Endothelial cell of umbilical vein (primary cell): ENCODE data around the gene KLF5. TPM values are rescaled to one million over a fixed set of nuclear protein-coding genes. Genes with fewer than 3 reads are reported as not detected.

Experiments
- BruUV-seq: library from RNA; stranded (reverse); fragments of 400-500 nt; replicated peaks from 2 replicates; lab custom pipeline; 2021; lab: Mats Ljungman, UMichigan
- CTCF ChIA-PET: fragments of 300-600, 350-600 bp; sonication (Branson Sonifier 250); formaldehyde crosslinking; loops from one replicate; lab custom pipeline; 2021; ENCODE audit warnings: antibody characterized with exemption, inconsistent platforms; lab: Charles Lee
- POLR2A ChIA-PET: fragments of 300-600, 350-600 bp; sonication (Branson Sonifier 250); formaldehyde crosslinking; loops from one replicate; lab custom pipeline; 2021; ENCODE audit warnings: antibody characterized with exemption, inconsistent platforms; lab: Charles Lee
- DNase-seq: peaks from one replicate; pipeline ENCODE4 v3.0.0-alpha.2; 2011; ENCODE audit warnings: low read depth, low spot score
- FAIRE-seq: peaks from 2 replicates; lab custom pipeline; 2011; peaks lifted over from hg19 to GRCh38; lab: Jason Lieb, UNC
- H2AFZ ChIP-seq: 2 replicates; pipeline ENCODE4 v1.6.0; 2012; ENCODE audit warnings: low read depth, low read length, control low read depth, inconsistent platforms
- H3K27ac ChIP-seq: 2 replicates; pipeline ENCODE4 v1.5.1; 2011; ENCODE audit warnings: low read depth, mild to moderate bottlenecking, control low read depth, low read length, moderate library complexity; ENCODE audit not compliant: insufficient read depth
- H3K27me3 ChIP-seq, 2 experiments: 2 replicates each; pipeline versions ENCODE4 v1.6.0 to v1.6.1; 2011; ENCODE audit warnings: low read length in 2 of 2, mixed read lengths in 1 of 2; ENCODE audit not compliant: control insufficient read depth in 2 of 2, insufficient read depth in 2 of 2
- H3K36me3 ChIP-seq, 2 experiments: 2 replicates in 1 of 2; 3 replicates in 1 of 2; pipeline ENCODE4 v1.5.1; 2011; ENCODE audit warnings: low read length in 2 of 2, mild to moderate bottlenecking in 1 of 2, moderate library complexity in 1 of 2; ENCODE audit not compliant: control insufficient read depth in 2 of 2, insufficient read depth in 2 of 2; ENCODE audit errors: extremely low read depth in 1 of 2
- H3K4me1 ChIP-seq: 3 replicates; pipeline ENCODE4 v1.5.1; 2011; ENCODE audit warnings: mild to moderate bottlenecking, low read length; ENCODE audit not compliant: control insufficient read depth, insufficient read depth; ENCODE audit errors: extremely low read depth
- H3K4me2 ChIP-seq: 2 replicates; pipeline ENCODE4 v1.6.1; 2011; ENCODE audit warnings: low read length, control low read depth, mixed read lengths; ENCODE audit not compliant: insufficient read depth
- H3K4me3 ChIP-seq, 3 experiments: fragments of 200-600 bp in 1 of 3; sonication (generic), shearing (Covaris generic) in 1 of 3; replicated peaks in 1 of 3; 2 replicates each; pipeline ENCODE4 v1.5.1; 2011 to 2016; ENCODE audit warnings: control low read depth in 3 of 3, low read length in 3 of 3, mild to moderate bottlenecking in 2 of 3, inconsistent platforms in 1 of 3, low read depth in 1 of 3, moderate library complexity in 1 of 3; ENCODE audit not compliant: insufficient read depth in 1 of 3
- H3K79me2 ChIP-seq: 2 replicates; pipeline ENCODE4 v1.6.0; 2012; ENCODE audit warnings: low read length, inconsistent platforms; ENCODE audit not compliant: control insufficient read depth, insufficient read depth
- H3K9ac ChIP-seq: replicated peaks from 2 replicates; pipeline ENCODE3; 2011; ENCODE audit warnings: low read length, control low read depth; ENCODE audit not compliant: insufficient read depth; ENCODE audit errors: extremely low read depth
- H3K9me1 ChIP-seq: replicated peaks from 3 replicates; pipeline ENCODE4 v1.6.0; 2011; ENCODE audit warnings: mild to moderate bottlenecking, low read length; ENCODE audit not compliant: control insufficient read depth, insufficient read depth; ENCODE audit errors: extremely low read depth
- H3K9me3 ChIP-seq: replicated peaks from 2 replicates; pipeline ENCODE4 v1.5.1; 2012; ENCODE audit warnings: low read length, inconsistent platforms; ENCODE audit not compliant: control insufficient read depth, insufficient read depth
- H4K20me1 ChIP-seq: replicated peaks from 2 replicates; pipeline ENCODE3; 2011; ENCODE audit warnings: mild to moderate bottlenecking, low read length; ENCODE audit not compliant: control insufficient read depth, insufficient read depth; ENCODE audit errors: extremely low read depth
- EZH2 ChIP-seq: IDR thresholded peaks from 2 replicates; pipeline ENCODE4 v1.6.1; 2012; ENCODE audit warnings: borderline replicate concordance, low read depth, mild to moderate bottlenecking, moderate library complexity, low read length, inconsistent platforms; ENCODE audit not compliant: severe bottlenecking
- FOS ChIP-seq: IDR thresholded peaks from 2 replicates; pipeline ENCODE4 v1.6.1; 2011; ENCODE audit warnings: mild to moderate bottlenecking, low read length, moderate library complexity, borderline replicate concordance; ENCODE audit not compliant: insufficient read depth
- GATA2 ChIP-seq: IDR thresholded peaks from 2 replicates; pipeline ENCODE4 v1.7.0; 2011; ENCODE audit warnings: low read depth, mild to moderate bottlenecking, moderate library complexity, mixed read lengths, low read length; ENCODE audit not compliant: insufficient read length, insufficient read depth
- JUN ChIP-seq: IDR thresholded peaks from 2 replicates; pipeline ENCODE4 v1.6.1; 2011; ENCODE audit warnings: borderline replicate concordance, low read depth; ENCODE audit not compliant: insufficient read length, insufficient read depth
- MYC ChIP-seq: IDR thresholded peaks from one replicate; pipeline ENCODE4 v1.6.1; 2011; ENCODE audit warnings: mild to moderate bottlenecking, low read depth, low read length
- POLR2A ChIP-seq: IDR thresholded peaks from 2 replicates; pipeline ENCODE4 v1.6.1; 2012; ENCODE audit warnings: low read depth, mild to moderate bottlenecking, control low read depth, low read length
- POLR2AphosphoS5 ChIP-seq: IDR thresholded peaks from 2 replicates; pipeline ENCODE4 v1.6.1; 2012; ENCODE audit warnings: low read depth, mild to moderate bottlenecking, control low read depth, low read length, moderate library complexity; ENCODE audit not compliant: insufficient read depth
- dilution Hi-C: fragments of 300-500 bp; cut with MboI; formaldehyde crosslinking; loops from one replicate; pipeline ENCODE4 v1.15.0; 2019; ENCODE audit warnings: low sequenced_read_pairs; ENCODE audit not compliant: extremely low pct_ligation_motif_present
- intact Hi-C: fragments of 100-400 bp; cut with micrococcal nuclease; formaldehyde crosslinking; loops from one replicate; pipeline ENCODE4 v1.10.0; 2022
- polyA plus RNA-seq, 4 experiments: library from polyadenylated mRNA; depleted of rRNA in 3 of 4; stranded (reverse) in 3 of 4; unstranded in 1 of 4; fragments of >200 nt; gene quantifications; 2 replicates each; pipeline versions ENCODE4 v1.2.1 to v1.2.3, GENCODE V29; 2011 to 2012; ENCODE audit warnings: missing spikeins in 1 of 4
- total RNA-seq: library from RNA; stranded (reverse); gene quantifications from 2 replicates; pipeline ENCODE4 v1.2.3, GENCODE V29; 2021
- TF ChIP-seq, protein P1 (sequence below): IDR thresholded peaks from 2 replicates; pipeline ENCODE4 v1.6.1; 2011; ENCODE audit not compliant: insufficient read depth, insufficient read length
- TF ChIP-seq, protein P2 (sequence below), 2 donors: IDR thresholded peaks; 1 replicate in 1 of 2; 2 replicates in 1 of 2; pipeline ENCODE4 v1.5.1; 2011; ENCODE audit warnings: low read length in 2 of 2, mild to moderate bottlenecking in 2 of 2, moderate library complexity in 2 of 2, control low read depth in 1 of 2, inconsistent platforms in 1 of 2, low read depth in 1 of 2; ENCODE audit not compliant: insufficient read depth in 1 of 2; ENCODE audit errors: extremely low read depth in 1 of 2

The KLF5 gene
- total and polyA plus RNA-seq, 2 donors (not counting 3 experiments of a cell fraction or from before 2014, with no cell fraction given): 1.7 to 4.0 TPM

DNA sequence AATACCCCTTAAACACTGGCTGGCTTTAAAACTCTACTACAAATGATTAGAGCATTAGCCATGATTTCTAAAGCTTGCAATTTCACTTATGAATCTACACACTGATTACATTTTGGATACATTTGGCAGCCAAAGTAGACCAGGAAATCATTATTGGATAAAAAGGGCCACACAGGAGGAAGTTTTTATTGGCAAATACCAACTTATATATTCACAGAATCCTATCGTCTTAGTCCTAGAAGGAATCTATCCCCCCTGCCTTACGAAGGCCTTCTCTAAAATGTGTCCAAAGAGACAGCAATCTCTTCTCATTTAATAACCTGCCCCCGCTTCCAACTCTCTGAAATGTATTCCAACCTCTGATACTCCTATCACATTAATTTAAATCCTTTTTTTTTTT, 52.5 kb downstream of the KLF5 start:
- Histone ChIP-seq H4K20me1 (no peaks in the 10 kb centered on the region), H3K9me3 (no peaks in the 10 kb centered on the region), H2AFZ (no peak overlapping the region), H3K79me2 (no peaks in the 10 kb centered on the region), H3K27ac (no peak overlapping the region), H3K9ac (no peak overlapping the region), H3K9me1 (no peaks in the 10 kb centered on the region), H3K36me3 (no peaks in the 10 kb centered on the region), H3K4me1 (no peaks in the 10 kb centered on the region), H3K4me3 (no peak overlapping the region), H3K4me2 (no peak overlapping the region), H3K27me3 (no peaks in the 10 kb centered on the region)
- CTCF ChIA-PET: interaction anchor here (1.4 kb wide), 1 partner anchor 13 kb away, joined by 5 read pairs; no protein-coding TSS in a partner anchor
- TF ChIP-seq, protein P1, sequence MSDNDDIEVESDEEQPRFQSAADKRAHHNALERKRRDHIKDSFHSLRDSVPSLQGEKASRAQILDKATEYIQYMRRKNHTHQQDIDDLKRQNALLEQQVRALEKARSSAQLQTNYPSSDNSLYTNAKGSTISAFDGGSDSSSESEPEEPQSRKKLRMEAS: no peak
- TF ChIP-seq POLR2A (no peak), MYC (no peak), EZH2 (no peak), GATA2 (no peak)
- DNase-seq (no peak), FAIRE-seq (no peak)
- intact Hi-C loops: no loop called here
- dilution Hi-C loops: no loop called here
- BruUV-seq: no TSS peak
- POLR2A ChIA-PET: no interaction called here

DNA sequence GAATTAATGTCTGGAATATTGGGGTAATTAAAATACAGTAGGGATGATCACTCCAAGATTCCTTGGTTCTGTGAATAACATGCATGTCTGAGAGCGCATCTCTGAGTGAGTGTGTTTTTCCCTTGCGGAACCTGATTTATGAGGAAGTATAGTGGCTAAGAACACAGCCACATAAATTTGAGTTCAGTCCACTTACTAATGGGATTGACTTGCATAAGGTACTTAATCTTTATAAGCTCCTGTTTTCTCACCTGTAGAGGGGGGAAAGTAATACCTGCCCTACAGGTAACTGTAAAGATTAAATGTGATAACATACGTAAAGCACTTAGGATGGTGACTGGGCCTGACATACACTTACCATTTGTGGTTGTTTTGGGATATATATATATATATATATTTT, 60.8 kb downstream of the KLF5 start:
- Histone ChIP-seq H3K9ac (no peak overlapping the region), H3K27me3 (no peaks in the 10 kb centered on the region), H3K79me2 (no peaks in the 10 kb centered on the region), H3K36me3 (no peaks in the 10 kb centered on the region), H3K9me3 (no peaks in the 10 kb centered on the region), H3K4me2 (no peak overlapping the region), H3K9me1 (no peaks in the 10 kb centered on the region), H2AFZ (no peak overlapping the region), H4K20me1 (no peaks in the 10 kb centered on the region), H3K27ac (no peak overlapping the region), H3K4me3 (no peak overlapping the region), H3K4me1 (no peaks in the 10 kb centered on the region)
- no TSS peak for BruUV-seq
- DNase-seq (no peak), FAIRE-seq (no peak)
- POLR2A ChIA-PET: no interaction called here
- CTCF ChIA-PET: no interaction called here
- intact Hi-C loops (no loop called here), dilution Hi-C loops (no loop called here)
- TF ChIP-seq POLR2A (no peak), EZH2 (no peak), GATA2 (no peak), MYC (no peak), POLR2AphosphoS5 (no peak), FOS (no peak), JUN (no peak)
- TF ChIP-seq, protein P2, sequence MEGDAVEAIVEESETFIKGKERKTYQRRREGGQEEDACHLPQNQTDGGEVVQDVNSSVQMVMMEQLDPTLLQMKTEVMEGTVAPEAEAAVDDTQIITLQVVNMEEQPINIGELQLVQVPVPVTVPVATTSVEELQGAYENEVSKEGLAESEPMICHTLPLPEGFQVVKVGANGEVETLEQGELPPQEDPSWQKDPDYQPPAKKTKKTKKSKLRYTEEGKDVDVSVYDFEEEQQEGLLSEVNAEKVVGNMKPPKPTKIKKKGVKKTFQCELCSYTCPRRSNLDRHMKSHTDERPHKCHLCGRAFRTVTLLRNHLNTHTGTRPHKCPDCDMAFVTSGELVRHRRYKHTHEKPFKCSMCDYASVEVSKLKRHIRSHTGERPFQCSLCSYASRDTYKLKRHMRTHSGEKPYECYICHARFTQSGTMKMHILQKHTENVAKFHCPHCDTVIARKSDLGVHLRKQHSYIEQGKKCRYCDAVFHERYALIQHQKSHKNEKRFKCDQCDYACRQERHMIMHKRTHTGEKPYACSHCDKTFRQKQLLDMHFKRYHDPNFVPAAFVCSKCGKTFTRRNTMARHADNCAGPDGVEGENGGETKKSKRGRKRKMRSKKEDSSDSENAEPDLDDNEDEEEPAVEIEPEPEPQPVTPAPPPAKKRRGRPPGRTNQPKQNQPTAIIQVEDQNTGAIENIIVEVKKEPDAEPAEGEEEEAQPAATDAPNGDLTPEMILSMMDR (IDR thresholded peaks at IDR 0.05; ENCODE audit: extremely low read depth in 1 of 2, insufficient read depth in 1 of 2, low read depth in 1 of 2, low read length in 2 of 2): no peak
- TF ChIP-seq, protein P1: no peak
